ENCODE results near the gene HECTD1.
"Not testable (repeated sequence)": the region's sequence is repeated elsewhere in the genome, so short reads cannot be mapped to it uniquely, and the experiment has no call there.

Gene HECTD1

GRCh38 chr14:31192544-31192943 lies 15.0 kb downstream of the HECTD1 start:
- DNase-seq, result not testable (repeated sequence)

DNA sequence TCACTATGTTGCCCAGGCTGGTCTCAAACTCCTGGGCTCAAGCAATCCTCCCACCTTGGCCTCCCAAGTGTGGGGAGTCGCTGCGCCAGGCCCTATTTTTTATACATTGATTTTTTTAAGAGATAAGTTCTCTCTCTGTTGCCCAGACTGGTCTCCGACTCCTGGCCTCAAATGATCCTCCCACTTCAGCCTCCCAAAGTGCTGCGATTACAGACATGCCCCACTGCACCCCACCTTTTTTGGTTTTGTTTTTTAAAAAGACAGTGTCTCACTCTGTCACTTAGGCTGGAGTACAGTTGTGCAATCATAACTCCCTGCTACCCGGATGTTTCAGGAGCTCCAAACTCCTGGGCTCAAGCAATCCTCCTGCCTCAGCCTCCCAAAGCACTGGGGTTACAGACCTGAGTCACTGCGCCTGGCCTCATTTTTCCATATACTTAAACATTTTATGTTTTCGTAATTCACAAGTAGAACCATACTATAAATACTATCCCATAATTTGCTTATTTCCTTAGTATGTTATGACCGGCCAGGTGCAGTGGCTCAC lies 16.8 kb downstream of the HECTD1 start:
- no peak for DNase-seq

- DNase-seq, result no peak
These were observed 17.4 kb downstream of the HECTD1 start for GRCh38 chr14:31190219-31190603.

DNA sequence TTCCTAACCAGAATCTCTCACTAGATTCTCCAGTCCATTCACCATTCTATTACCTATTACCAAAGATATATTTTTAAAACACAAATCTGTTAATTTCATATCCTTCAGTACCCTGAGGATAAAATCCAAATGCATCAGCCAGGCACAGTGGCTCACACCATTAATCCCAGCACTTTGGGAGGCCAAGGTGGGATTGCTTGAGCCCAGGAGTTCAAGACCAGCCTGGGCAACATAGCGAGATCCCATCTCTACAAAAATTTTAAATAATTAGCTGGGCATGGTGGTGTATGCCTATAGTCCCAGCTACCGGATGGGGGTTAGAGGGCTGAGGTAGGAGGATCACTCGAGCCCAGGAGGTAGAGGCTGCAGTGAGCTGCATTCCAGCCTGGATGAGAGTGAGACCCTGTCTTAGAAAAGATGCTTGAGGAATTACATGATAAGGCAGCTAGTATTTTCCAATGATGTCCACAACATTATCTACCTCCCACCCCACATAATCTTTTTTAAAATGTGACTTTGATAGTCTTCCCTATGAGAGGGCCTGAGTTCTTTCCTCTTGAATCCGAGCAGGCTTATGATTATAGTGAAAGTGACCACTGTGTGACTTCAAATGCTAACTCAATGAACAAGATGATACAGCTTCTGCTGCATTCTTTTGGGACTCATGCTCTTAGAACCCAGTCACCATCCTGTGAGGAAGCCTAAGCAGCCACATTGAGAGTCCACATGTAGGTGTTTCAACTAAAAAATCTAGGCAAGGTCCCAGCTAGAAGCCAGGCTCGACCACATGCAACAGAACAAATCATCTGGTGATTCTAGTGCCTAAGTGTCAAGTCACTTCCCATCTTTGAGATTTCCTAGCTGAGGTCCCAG lies 18.0 kb downstream of the HECTD1 start:
- DNase-seq, result no peak

DNA sequence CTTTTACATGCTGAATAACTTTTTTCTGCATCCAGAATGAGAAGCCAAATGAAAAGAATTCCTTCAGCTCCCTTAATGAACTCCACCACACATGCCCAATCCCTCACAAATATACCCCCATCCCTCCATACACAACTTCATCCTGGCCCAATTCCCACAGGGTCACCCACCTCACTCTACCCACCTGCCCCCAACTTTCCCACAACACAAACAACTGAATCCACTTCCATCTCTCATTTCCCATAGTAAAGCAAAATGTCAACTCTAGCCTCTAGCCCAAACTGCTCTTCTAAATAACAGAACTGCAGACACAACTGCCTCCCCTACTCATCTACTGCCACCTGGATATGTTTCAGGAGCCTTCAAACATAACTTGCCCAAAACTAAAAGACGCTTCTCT lies 18.8 kb downstream of the HECTD1 start:
- no peak for DNase-seq

DNA sequence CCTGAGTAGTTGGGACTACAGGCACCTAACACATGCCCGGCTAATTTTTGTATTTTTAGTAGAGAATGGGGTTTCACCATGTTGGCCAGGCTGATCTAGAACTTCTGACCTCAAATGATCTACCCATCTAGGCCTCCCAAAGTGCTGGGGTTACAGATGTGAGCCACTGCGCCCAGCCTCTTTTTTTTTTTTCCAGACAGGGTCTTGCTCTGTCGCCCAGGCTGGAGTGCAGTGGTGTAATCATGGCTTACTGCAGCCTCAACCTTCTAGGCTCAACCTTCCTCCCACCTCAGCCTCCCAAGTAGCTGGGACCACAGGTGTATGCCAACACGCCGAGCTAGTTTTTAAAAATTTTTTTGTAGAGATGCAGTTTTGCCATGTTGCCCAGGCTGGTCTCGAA lies 25.6 kb downstream of the HECTD1 start:
- DNase-seq, result not testable (repeated sequence)

- no peak for DNase-seq
These were observed 26.3 kb downstream of the HECTD1 start for GRCh38 chr14:31181271-31181670.

DNA sequence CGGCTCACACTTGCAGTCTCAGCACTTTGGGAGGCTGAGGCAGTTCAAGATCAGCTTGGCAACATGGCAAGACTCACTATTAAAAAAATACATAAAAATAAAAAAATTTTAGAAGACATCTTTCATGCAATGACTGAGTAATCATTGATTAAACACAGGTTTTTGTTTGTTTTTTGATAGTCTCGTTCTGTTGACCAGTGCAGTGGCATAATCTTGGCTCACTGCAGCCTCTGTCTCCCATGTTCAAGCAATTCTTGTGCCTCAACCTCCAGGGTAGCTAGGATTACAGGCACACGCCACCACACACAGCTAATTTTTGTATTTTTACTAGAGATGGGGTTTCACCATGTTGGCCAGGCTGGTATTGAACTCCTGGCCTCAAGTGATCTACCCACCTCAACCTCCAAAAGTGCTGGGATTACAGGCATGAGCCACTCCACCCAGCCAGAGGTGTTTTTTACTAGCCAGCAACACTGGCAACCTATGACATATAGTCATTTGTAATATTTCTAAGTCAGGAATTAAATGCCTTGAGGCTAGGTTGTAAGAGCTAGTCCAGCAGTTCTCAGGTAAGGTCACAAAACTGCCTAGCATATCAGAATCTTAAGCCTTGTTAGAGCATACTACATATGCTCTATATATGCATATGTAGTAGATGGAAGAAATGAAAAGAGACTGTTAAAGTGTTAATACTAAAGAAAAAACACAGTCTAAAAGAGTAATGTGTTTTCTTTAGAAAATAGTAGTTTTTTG lies 27.1 kb downstream of the HECTD1 start:
- DNase-seq, result no peak

DNA sequence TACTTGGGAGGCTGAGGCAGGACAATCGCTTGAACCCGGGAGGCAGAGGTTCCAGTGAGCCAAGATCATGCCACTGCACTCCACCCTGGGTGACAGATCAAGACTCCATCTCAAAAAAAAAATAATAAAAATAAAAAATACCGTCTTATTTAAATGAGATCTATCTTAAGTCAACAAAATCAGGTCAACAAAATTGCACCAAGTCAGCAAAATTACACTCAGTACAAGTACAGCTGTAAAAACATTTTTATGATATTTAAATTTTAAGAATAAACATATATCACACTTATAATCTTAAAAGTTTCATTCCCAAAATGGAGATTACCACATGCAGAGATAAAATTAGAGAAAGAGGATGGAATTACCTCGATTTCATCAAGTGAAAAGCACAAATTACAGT lies 33.2 kb downstream of the HECTD1 start:
- no peak for DNase-seq

DNA sequence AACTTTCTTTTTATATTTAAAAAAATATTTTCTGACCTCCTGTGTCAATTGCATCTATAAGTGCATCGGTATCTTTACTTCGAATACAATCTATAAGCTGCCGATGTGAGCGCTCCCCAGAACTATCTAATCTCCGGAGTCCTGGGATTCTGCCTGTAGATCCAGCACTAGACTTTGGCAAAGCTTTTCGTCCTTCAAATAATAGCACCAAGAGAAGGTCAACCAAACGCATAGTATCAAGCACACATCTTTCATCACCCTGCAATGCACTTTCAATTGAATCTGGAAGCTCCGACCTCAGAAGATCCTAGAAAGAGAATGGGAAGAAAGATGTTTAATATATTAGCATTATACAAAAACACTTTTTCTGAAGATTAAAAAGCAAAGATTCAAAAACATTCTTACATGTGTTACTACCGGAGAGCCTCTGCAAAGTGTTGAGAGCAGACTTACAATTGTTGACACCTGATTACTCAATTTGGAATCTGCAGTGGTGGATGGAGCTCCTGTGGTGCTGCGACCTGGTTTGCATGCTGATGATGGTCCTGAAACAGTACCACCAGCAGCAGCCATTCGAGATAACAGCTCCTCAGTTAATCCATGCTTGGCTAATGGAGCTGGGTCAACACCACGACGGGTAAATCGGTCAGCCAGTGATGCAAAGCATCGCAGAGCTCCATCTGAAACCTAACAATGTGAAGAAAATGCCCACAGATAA lies 34.3 kb downstream of the HECTD1 start:
- DNase-seq, result no peak

- no peak for DNase-seq
These were observed 35.5 kb downstream of the HECTD1 start for GRCh38 chr14:31172084-31172483.

DNA sequence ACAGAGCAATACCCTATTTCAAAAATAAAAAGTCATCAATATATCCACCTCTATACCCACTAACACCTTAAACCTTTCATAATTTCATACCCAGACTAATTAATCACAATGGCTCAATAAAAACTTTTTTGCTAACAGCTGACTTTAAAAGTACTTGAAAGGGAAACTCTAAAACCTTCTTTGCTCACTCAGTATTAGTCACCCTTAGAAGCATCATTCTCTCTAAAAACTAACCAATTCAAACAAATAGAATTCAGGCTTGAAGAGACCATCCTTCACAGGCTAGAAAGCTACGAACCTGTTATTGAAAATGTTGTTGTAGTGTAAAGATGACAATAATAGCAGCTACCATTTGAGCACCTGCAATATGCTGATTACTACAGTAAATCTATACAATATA lies 37.2 kb downstream of the HECTD1 start:
- no peak for DNase-seq

- no peak for DNase-seq
These were observed 37.7 kb downstream of the HECTD1 start for GRCh38 chr14:31169877-31170276.

- DNase-seq, result no peak
These were observed 40.6 kb downstream of the HECTD1 start for GRCh38 chr14:31167032-31167431.

- DNase-seq, result no peak
These were observed 41.4 kb downstream of the HECTD1 start for GRCh38 chr14:31166271-31166561.

DNA sequence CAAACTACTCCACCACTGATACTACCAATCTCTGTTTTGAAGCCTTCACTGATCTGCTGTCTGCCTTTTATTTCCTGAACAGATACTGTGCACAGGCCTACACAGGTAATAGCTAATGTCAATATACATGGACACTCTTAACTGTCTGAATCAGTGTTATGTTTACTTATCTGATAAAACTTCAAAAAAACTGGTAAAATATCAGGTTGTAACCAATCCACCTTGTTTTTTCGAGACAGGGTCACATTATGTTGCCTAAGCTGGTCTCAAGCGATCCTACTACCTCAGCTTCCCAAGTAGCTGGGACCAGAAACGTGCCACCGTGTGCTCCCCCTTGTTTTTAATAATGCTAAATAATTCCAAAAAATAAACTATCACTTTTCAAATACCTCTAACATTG lies 43.5 kb downstream of the HECTD1 start:
- DNase-seq, result no peak

- no peak for DNase-seq
These were observed 44.5 kb downstream of the HECTD1 start for GRCh38 chr14:31162910-31163649.

DNA sequence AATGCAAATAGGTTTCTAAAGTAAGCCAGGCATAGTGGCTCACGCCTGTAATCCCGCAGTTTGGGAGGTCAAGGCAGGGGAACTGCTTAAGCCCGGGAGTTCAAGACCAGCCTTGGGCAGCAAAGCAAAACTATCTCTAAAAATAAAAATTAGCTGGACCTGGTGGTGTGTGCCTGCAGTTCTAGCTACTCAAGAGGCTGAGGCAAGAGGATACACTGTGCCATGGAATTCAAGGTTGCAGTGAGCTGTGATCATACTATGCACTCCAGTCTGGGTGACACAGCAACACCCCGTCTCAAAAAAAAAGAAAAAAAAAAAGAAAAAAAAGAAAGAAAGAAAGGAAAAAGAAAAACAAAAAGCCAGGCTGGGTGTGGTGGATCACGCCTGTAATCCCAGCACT lies 46.3 kb downstream of the HECTD1 start:
- DNase-seq, result no peak

DNA sequence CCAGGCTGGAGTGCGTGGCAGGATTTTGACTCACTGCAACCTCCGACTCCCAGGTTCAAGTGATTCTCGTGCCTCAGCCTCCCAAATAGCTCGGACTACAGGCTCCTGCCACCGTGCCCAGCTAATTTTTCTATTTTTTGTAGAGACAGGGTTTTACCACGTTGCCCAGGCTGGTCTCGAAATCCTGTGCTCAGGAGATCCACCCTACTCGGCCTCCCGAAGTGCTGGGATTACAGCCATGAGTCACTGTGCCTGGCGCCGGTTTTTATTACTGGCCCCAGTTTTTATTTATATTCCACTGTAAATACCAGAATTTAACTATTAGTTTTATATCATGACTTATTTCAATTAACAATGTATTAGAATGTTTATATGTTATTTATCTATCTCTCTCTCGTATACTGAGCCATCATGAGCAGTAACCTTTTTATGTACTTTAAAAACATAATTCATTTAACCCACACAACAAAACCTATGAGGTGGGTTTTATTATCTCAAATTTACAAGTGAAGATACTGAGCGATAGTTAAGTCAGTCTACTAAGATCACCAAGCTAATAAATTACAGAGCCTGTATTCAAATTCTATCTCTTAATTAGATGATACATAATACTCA lies 47.8 kb downstream of the HECTD1 start:
- DNase-seq, result no peak

DNA sequence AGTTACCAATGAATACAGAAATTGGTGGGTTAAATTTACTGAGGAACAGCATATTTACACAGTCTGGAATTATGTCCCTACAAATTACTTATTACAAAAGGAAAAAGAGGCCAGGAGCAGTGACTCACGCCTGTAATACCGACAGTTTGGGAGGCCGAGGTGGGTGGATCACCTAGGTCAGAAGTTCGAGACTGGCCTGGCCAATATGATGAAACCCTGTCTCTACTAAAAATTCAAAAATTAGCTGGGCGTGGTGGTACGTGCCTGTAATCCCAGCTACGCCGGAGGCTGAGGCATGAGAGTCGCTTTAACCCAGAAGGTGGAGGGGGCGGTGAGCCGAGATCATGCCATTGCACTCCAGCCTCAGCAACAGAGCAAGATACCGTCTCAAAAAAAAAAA lies 52.6 kb downstream of the HECTD1 start:
- DNase-seq, result no peak

GRCh38 chr14:31142455-31143087 lies 65.0 kb downstream of the HECTD1 start:
- no peak for DNase-seq

DNA sequence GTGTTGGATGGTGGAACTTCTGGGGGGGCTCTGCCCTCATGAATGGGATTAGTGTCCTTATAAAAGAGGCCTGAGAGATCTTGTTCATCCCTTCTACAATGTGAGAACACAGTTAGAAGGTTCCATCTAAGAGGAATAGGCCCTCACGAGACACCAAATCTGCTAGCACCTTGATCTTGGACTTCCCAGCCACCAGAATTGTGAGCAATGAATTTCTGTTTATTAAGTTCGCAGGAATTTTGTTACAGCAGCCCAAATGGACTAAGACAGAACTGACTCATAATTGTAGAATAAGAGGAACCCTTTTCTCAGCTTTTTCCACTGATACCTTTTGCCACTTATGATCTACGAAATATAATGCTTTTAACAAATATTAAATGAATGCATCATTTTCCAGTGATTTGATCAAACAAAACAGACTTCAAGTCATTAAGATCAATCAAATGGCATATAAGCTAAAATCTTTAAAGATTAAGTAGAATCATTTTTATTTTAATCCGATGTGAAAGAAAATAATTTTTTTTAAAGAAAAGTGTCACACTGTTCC lies 68.2 kb downstream of the HECTD1 start:
- DNase-seq, result no peak

All from DMS153 (cell line).